ENCODE results near the gene CHKB.

DNA sequence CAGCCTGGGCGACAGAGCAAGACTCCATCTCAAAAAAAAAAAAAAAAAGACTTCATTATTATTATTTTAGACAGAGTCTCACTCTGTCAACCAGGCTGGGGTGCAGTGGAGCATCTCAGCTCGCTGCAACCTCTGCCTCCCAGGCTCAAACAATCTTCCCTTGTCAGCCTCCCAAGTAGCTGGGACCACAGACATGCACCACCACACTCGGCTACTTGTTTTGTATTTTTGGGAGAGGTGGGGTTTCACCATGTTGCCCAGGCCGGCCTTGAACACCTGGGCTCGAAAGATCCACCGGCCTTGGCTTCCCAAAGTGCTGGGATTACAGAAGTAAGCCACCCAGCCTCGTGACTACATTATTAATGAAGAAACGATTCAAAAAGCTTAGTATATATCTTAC lies 47.5 kb downstream of the CHKB start:
- TF ChIP-seq, protein P1, sequence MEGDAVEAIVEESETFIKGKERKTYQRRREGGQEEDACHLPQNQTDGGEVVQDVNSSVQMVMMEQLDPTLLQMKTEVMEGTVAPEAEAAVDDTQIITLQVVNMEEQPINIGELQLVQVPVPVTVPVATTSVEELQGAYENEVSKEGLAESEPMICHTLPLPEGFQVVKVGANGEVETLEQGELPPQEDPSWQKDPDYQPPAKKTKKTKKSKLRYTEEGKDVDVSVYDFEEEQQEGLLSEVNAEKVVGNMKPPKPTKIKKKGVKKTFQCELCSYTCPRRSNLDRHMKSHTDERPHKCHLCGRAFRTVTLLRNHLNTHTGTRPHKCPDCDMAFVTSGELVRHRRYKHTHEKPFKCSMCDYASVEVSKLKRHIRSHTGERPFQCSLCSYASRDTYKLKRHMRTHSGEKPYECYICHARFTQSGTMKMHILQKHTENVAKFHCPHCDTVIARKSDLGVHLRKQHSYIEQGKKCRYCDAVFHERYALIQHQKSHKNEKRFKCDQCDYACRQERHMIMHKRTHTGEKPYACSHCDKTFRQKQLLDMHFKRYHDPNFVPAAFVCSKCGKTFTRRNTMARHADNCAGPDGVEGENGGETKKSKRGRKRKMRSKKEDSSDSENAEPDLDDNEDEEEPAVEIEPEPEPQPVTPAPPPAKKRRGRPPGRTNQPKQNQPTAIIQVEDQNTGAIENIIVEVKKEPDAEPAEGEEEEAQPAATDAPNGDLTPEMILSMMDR (IDR thresholded peaks at IDR 0.05): no peak
- TF ChIP-seq POLR2A (IDR thresholded peaks at IDR 0.05): no peak

Measured in body of pancreas (tissue), 4 donors.